WI38 (cell line): ENCODE measurements around the gene KLF6.
A peak's percentile ranks its signal among the peaks of the same experiment; 100 is the strongest.

Source experiments
- H3K4me3 ChIP-seq: 2 replicates; pipeline ENCODE4 v1.5.1; 2011; ENCODE audit warnings: low read depth, mild to moderate bottlenecking, control low read depth, low read length
- CTCF ChIP-seq: IDR thresholded peaks from 2 replicates; pipeline ENCODE4 v1.5.1; 2012; ENCODE audit warnings: low read depth, mild to moderate bottlenecking, control low read depth, low read length

KLF6 gene

GRCh38 chr10:3778692-3779157 lies 6.3 kb downstream of the KLF6 start:
- no peak for TF ChIP-seq CTCF
- H3K4me3 ChIP-seq, result peak overlapping the region; percentile 35

- H3K4me3 ChIP-seq, result no peak overlapping the region; the same call in 1 of the 2 replicates
- no peak for TF ChIP-seq CTCF
Measured at GRCh38 chr10:3777981-3778691, 6.9 kb downstream of the KLF6 start.

DNA sequence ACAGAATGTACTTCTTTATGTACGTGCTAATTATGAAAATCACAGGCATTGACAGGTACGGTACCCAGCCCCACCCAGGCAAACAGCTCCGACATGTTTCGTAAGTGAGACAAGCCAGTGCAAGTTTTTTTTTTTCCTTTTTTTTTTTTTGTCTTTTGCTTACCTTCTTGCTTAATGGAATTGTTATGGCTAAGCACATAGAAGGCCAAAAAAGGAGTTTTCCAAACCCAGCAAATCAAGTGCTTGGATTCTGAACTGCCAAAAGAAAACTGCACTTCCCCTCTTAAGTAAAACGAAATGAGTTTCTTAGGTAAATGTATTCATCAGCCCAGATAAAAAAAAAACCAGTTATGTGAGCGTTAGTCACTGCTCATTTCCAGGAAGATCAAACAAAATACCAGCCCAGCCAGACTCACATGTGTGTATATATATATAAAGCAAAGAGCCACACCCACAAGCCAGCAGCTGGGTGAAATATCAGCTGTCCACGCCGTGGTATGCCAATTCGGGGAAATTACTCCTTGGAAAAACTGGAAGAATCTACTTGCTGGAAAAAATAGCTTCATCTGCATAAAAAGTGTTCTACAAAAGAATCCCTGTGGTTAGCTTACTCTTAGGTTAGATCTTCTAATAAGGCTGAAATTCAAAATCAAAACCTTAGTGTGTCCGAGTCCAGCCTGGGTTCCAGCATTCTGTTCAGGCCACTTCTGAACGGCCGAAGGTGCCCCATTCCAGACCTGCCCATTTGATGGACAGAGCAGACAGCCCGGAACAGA lies 8.0 kb downstream of the KLF6 start:
- H3K4me3 ChIP-seq, result no peak overlapping the region
- no peak for TF ChIP-seq CTCF

GRCh38 chr10:3775696-3776551 lies 9.1 kb downstream of the KLF6 start:
- H3K4me3 ChIP-seq, result no peak overlapping the region
- TF ChIP-seq CTCF, result no peak

GRCh38 chr10:3774814-3775695 lies 10.0 kb downstream of the KLF6 start:
- TF ChIP-seq CTCF, result no peak
- H3K4me3 ChIP-seq, result no peak overlapping the region

- TF ChIP-seq CTCF, result no peak
- H3K4me3 ChIP-seq, result no peak overlapping the region
Measured at GRCh38 chr10:3774018-3774813, 10.8 kb downstream of the KLF6 start.
